OCI-LY7 (cell line): ENCODE data around the gene SLAMF1.

Experiments
- CTCF ChIP-seq: fragments of 200-600 bp; sonication (generic); conservative IDR thresholded peaks from 2 replicates; pipeline ENCODE4 v1.5.1; 2014; ENCODE audit warnings: mild to moderate bottlenecking, antibody characterized with exemption, low read length, moderate library complexity, mixed read lengths
- EZH2phosphoT487 ChIP-seq: fragments of 200-600 bp; sonication (generic); IDR thresholded peaks from 2 replicates; pipeline ENCODE4 v1.6.1; 2018; ENCODE audit warnings: low read depth, borderline replicate concordance, mild to moderate bottlenecking, mixed run types, antibody characterized with exemption, low read length, moderate library complexity, mixed read lengths

- no peak for TF ChIP-seq CTCF
- TF ChIP-seq EZH2phosphoT487 = no peak
Observed at GRCh38 chr1:160560045-160560705, 86.7 kb downstream of the SLAMF1 start.
